G401 (cell line): Measurements from ENCODE around the gene IL12B. TPM values are rescaled to one million over a fixed set of nuclear protein-coding genes. Genes with fewer than 3 reads are reported as not detected.
A peak's percentile ranks its signal among the peaks of the same experiment; 100 is the strongest.

Experiments
- DNase-seq: peaks from one replicate; pipeline ENCODE4 v3.0.0-alpha.2; 2015; ENCODE audit warnings: low spot score
- in situ Hi-C: cut with HindIII; loops from 2 replicates; pipeline ENCODE4 v1.10.0; 2016; ENCODE audit warnings: low sequenced_read_pairs, mixed read lengths
- total RNA-seq: library from RNA; depleted of rRNA; stranded (reverse); fragments of >200 nt; shearing (Covaris generic); gene quantifications from 2 replicates; pipeline ENCODE4 v1.2.3, GENCODE V29; 2014

Gene IL12B
- total RNA-seq, 1 experiment from 2014 or later, result not detected

GRCh38 chr5:159337016-159337955, 7.0 kb upstream of the IL12B start:
- no peak for DNase-seq
- in situ Hi-C loops, result no loop called here

GRCh38 chr5:159336586-159336985, 6.3 kb upstream of the IL12B start:
- DNase-seq, result no peak
- in situ Hi-C loops, result no loop called here

- peak; percentile 45 for DNase-seq
- in situ Hi-C loops, result no loop called here
Observed at GRCh38 chr5:159333545-159333925, 3.2 kb upstream of the IL12B start.

GRCh38 chr5:159332800-159333544, 2.7 kb upstream of the IL12B start:
- in situ Hi-C loops, result no loop called here
- peak; percentile 80 for DNase-seq

GRCh38 chr5:159331093-159331973, 1.0 kb upstream of the IL12B start:
- DNase-seq, result peak; percentile 40

GRCh38 chr5:159324986-159325385, 5.3 kb downstream of the IL12B start:
- in situ Hi-C loops, result no loop called here
- DNase-seq, result no peak

More at GRCh38 chr5:159331093-159331973, 1.0 kb upstream of the IL12B start:
- in situ Hi-C loops, result no loop called here

- in situ Hi-C loops, result no loop called here
- no peak for DNase-seq
Observed at GRCh38 chr5:159324102-159324755, 6.1 kb downstream of the IL12B start.

GRCh38 chr5:159322180-159322579, 8.1 kb downstream of the IL12B start:
- in situ Hi-C loops, result no loop called here

GRCh38 chr5:159319832-159320231, 10.5 kb downstream of the IL12B start:
- no peak for DNase-seq
- in situ Hi-C loops, result no loop called here

More at GRCh38 chr5:159322180-159322579, 8.1 kb downstream of the IL12B start:
- DNase-seq, result no peak

- no peak for DNase-seq
- in situ Hi-C loops, result no loop called here
Observed at GRCh38 chr5:159319363-159319762, 10.9 kb downstream of the IL12B start.

- in situ Hi-C loops, result no loop called here
- DNase-seq, result no peak
Observed at GRCh38 chr5:159318448-159318847, 11.8 kb downstream of the IL12B start.

GRCh38 chr5:159317849-159318248, 12.4 kb downstream of the IL12B start:
- DNase-seq, result no peak
- in situ Hi-C loops, result no loop called here

- in situ Hi-C loops, result no loop called here
- peak; percentile 34 for DNase-seq
Observed at GRCh38 chr5:159316519-159317383, 13.5 kb downstream of the IL12B start.

- DNase-seq, result no peak
- in situ Hi-C loops, result no loop called here
Observed at GRCh38 chr5:159313197-159313596, 17.1 kb downstream of the IL12B start.

GRCh38 chr5:159311063-159311462, 19.2 kb downstream of the IL12B start:
- in situ Hi-C loops, result no loop called here
- DNase-seq, result peak; percentile 16

GRCh38 chr5:159310511-159310910, 19.8 kb downstream of the IL12B start:
- DNase-seq, result peak; percentile 68
- in situ Hi-C loops, result no loop called here

GRCh38 chr5:159309689-159310433, 20.4 kb downstream of the IL12B start:
- DNase-seq, result peak; percentile 67
- in situ Hi-C loops, result no loop called here
